HCT116 (cell line): ENCODE measurements around the gene RFX2. TPM values are rescaled to one million over a fixed set of nuclear protein-coding genes. Genes with fewer than 3 reads are reported as not detected.

Source experiments
- ATAC-seq: fragments of 200-7000 bp; cut with Tn5 transposase; 2 replicates; pipeline ENCODE4 v1.9.1; 2020; ENCODE audit warnings: mild to moderate bottlenecking, moderate library complexity
- BruUV-seq: library from RNA; stranded (reverse); fragments of 400-500 nt; replicated peaks from 2 replicates; lab custom pipeline; 2021; lab: Mats Ljungman, UMichigan
- CTCF ChIA-PET: fragments of 300-600 bp; sonication (Branson Sonifier 250); formaldehyde crosslinking; loops from one replicate; lab custom pipeline; 2021; ENCODE audit warnings: antibody characterized with exemption; lab: Charles Lee
- POLR2A ChIA-PET: fragments of 300-600, 350-600 bp; sonication (Branson Sonifier 250); formaldehyde crosslinking; loops from one replicate; lab custom pipeline; 2021; ENCODE audit warnings: antibody characterized with exemption; lab: Charles Lee
- RAD21 ChIA-PET, 2 experiments: fragments of 300-600 bp; sonication (Branson Sonifier 250); formaldehyde crosslinking; loops; one replicate each; lab custom pipeline; 2023; ENCODE audit warnings: low total read pairs in 2 of 2; ENCODE audit not compliant: uncharacterized antibody in 2 of 2, unreplicated experiment in 2 of 2, low non-redundant PET in 1 of 2; lab: Charles Lee
- DNase-seq: peaks from one replicate; pipeline ENCODE4 v3.0.0-alpha.2; 2010; ENCODE audit warnings: low read depth, low spot score
- H2AFZ ChIP-seq: fragments of 200-600 bp; shearing (Covaris generic), sonication (generic); 2 replicates; pipeline ENCODE4 v1.6.1; 2017; ENCODE audit warnings: low read depth, mixed run types, mixed read lengths, antibody characterized with exemption, low read length; ENCODE audit not compliant: poor library complexity, severe bottlenecking
- H3K27ac ChIP-seq: 2 replicates; pipeline ENCODE4 v1.5.1; 2012; ENCODE audit warnings: low read depth, low read length
- H3K27me3 ChIP-seq: fragments of 200-600 bp; sonication (generic); 2 replicates; pipeline ENCODE4 v1.6.1; 2016; ENCODE audit warnings: mixed run types, low read length, mixed read lengths; ENCODE audit not compliant: insufficient read depth
- H3K36me3 ChIP-seq, 2 experiments: fragments of 200-500 bp in 1 of 2; fragments of 200-600 bp in 1 of 2; sonication (Bioruptor generic) in 1 of 2; sonication (generic) in 1 of 2; 2 replicates each; pipeline versions ENCODE4 v1.5.1 to v1.6.1; 2014 to 2016; ENCODE audit warnings: low read length in 2 of 2, inconsistent platforms in 1 of 2, mixed read lengths in 1 of 2, mixed run types in 1 of 2; ENCODE audit not compliant: insufficient read depth in 2 of 2, control insufficient read depth in 1 of 2
- H3K4me1 ChIP-seq, 2 experiments: fragments of 200-600 bp in 1 of 2; sonication (generic) in 1 of 2; 2 replicates each; pipeline versions ENCODE4 v1.5.1 to v1.6.1; 2012 to 2017; ENCODE audit warnings: low read length in 2 of 2, inconsistent platforms in 1 of 2, mild to moderate bottlenecking in 1 of 2, mixed read lengths in 1 of 2, mixed run types in 1 of 2, moderate library complexity in 1 of 2; ENCODE audit not compliant: insufficient read depth in 2 of 2, control insufficient read depth in 1 of 2
- H3K4me2 ChIP-seq: fragments of 200-600 bp; sonication (generic); 2 replicates; pipeline ENCODE4 v1.6.1; 2017; ENCODE audit warnings: mixed run types, low read length, mixed read lengths
- H3K4me3 ChIP-seq, 2 experiments: fragments of 200-600 bp in 1 of 2; sonication (generic) in 1 of 2; replicated peaks in 1 of 2; 2 replicates each; pipeline ENCODE4 v1.5.1; 2011 to 2016; ENCODE audit warnings: low read length in 2 of 2, control low read depth in 1 of 2, low read depth in 1 of 2, mild to moderate bottlenecking in 1 of 2, mixed read lengths in 1 of 2, mixed run types in 1 of 2
- H3K79me2 ChIP-seq: fragments of 200-600 bp; sonication (generic); 2 replicates; pipeline ENCODE4 v1.6.1; 2017; ENCODE audit warnings: mild to moderate bottlenecking, mixed run types, low read length, moderate library complexity, mixed read lengths; ENCODE audit not compliant: insufficient read depth
- H3K9ac ChIP-seq: fragments of 200-600 bp; sonication (generic); 2 replicates; pipeline ENCODE4 v1.6.1; 2016; ENCODE audit warnings: low read length, mixed read lengths
- H3K9me2 ChIP-seq: fragments of 200-600 bp; sonication (generic), shearing (Covaris generic); 2 replicates; pipeline ENCODE4 v1.6.1; 2017; ENCODE audit warnings: mixed run types, mild to moderate bottlenecking, moderate library complexity; ENCODE audit not compliant: insufficient read depth
- H3K9me3 ChIP-seq, 2 experiments: fragments of 200-500 bp in 1 of 2; fragments of 200-600 bp in 1 of 2; sonication (Bioruptor generic) in 1 of 2; sonication (generic) in 1 of 2; 2 replicates each; pipeline ENCODE4 v1.6.1; 2014 to 2017; ENCODE audit warnings: low read length in 2 of 2, mixed read lengths in 2 of 2, inconsistent platforms in 1 of 2, low read depth in 1 of 2, mild to moderate bottlenecking in 1 of 2, mixed run types in 1 of 2, moderate library complexity in 1 of 2; ENCODE audit not compliant: control insufficient read depth in 1 of 2, insufficient read depth in 1 of 2
- H4K20me1 ChIP-seq: fragments of 200-600 bp; sonication (generic), shearing (Covaris generic); 2 replicates; pipeline ENCODE4 v1.6.1; 2017; ENCODE audit warnings: mixed run types, mild to moderate bottlenecking, moderate library complexity; ENCODE audit not compliant: insufficient read depth
- CBX3 ChIP-seq: IDR thresholded peaks from 2 replicates; pipeline ENCODE4 v1.6.1; 2012; ENCODE audit warnings: low read depth
- CEBPB ChIP-seq: IDR thresholded peaks from 2 replicates; pipeline ENCODE4 v1.6.1; 2012; ENCODE audit warnings: low read depth
- CTCF ChIP-seq, 3 experiments: fragments of 200-600 bp in 1 of 3; sonication (generic) in 1 of 3; IDR thresholded peaks in 2 of 3; conservative IDR thresholded peaks in 1 of 3; 2 replicates each; pipeline ENCODE4 v1.5.1; 2012 to 2017; ENCODE audit warnings: low read depth in 2 of 3, low read length in 2 of 3, antibody characterized with exemption in 1 of 3, borderline replicate concordance in 1 of 3, control low read depth in 1 of 3, mild to moderate bottlenecking in 1 of 3, mixed read lengths in 1 of 3, mixed run types in 1 of 3, moderate library complexity in 1 of 3; ENCODE audit not compliant: insufficient read depth in 1 of 3
- EGR1 ChIP-seq: IDR thresholded peaks from 2 replicates; pipeline ENCODE4 v1.6.1; 2012; ENCODE audit warnings: low read depth
- EZH2 ChIP-seq: fragments of 200-600 bp; sonication (generic); IDR thresholded peaks from 2 replicates; pipeline ENCODE4 v1.6.1; 2017; ENCODE audit warnings: antibody characterized with exemption, mixed run types
- EZH2phosphoT487 ChIP-seq: fragments of 200-600 bp; IDR thresholded peaks from 2 replicates; pipeline ENCODE4 v1.6.1; 2018; ENCODE audit warnings: antibody characterized with exemption, borderline replicate concordance
- FOSL1 ChIP-seq: IDR thresholded peaks from 2 replicates; pipeline ENCODE4 v1.6.1; 2012; ENCODE audit warnings: low read depth
- JUND ChIP-seq: IDR thresholded peaks from 2 replicates; pipeline ENCODE4 v1.6.1; 2012
- RAD21 ChIP-seq: IDR thresholded peaks from 2 replicates; pipeline ENCODE4 v1.6.1; 2012; ENCODE audit warnings: low read depth, mild to moderate bottlenecking
- SIN3A ChIP-seq: IDR thresholded peaks from 2 replicates; pipeline ENCODE4 v1.6.1; 2012; ENCODE audit warnings: low read depth
- SP1 ChIP-seq: IDR thresholded peaks from 2 replicates; pipeline ENCODE4 v1.6.1; 2012; ENCODE audit warnings: low read depth
- SRF ChIP-seq: IDR thresholded peaks from 2 replicates; pipeline ENCODE4 v1.6.1; 2012; ENCODE audit warnings: low read depth
- TCF7L2 ChIP-seq: IDR thresholded peaks from 2 replicates; pipeline ENCODE4 v1.7.0; 2011; ENCODE audit warnings: borderline replicate concordance, inconsistent platforms; ENCODE audit not compliant: insufficient read depth, insufficient read length; ENCODE audit errors: extremely low read depth
- YY1 ChIP-seq: IDR thresholded peaks from 2 replicates; pipeline ENCODE4 v1.6.1; 2011; ENCODE audit warnings: low read length, low read depth, moderate library complexity, mild to moderate bottlenecking; ENCODE audit not compliant: insufficient replicate concordance; ENCODE audit errors: extremely low read depth
- ZBTB33 ChIP-seq: IDR thresholded peaks from 2 replicates; pipeline ENCODE4 v1.6.1; 2011; ENCODE audit warnings: mild to moderate bottlenecking, low read length, moderate library complexity; ENCODE audit not compliant: insufficient replicate concordance; ENCODE audit errors: extremely low read depth
- ZFX ChIP-seq: fragments of 450-650 bp; IDR thresholded peaks from 2 replicates; pipeline ENCODE4 v1.6.1; 2017
- ZNF274 ChIP-seq: fragments of 200-500 bp; sonication (Bioruptor generic); IDR thresholded peaks from 2 replicates; pipeline ENCODE4 v1.6.1; 2014; ENCODE audit warnings: mild to moderate bottlenecking, low read depth, low read length, inconsistent platforms
- intact Hi-C: fragments of 100-400 bp; cut with micrococcal nuclease; formaldehyde crosslinking; loops from 2 replicates; pipeline ENCODE4 v1.10.0; 2022
- total RNA-seq: library from RNA; stranded (reverse); gene quantifications from one replicate; pipeline ENCODE4 v1.2.1, GENCODE V29; 2021; ENCODE audit not compliant: unreplicated experiment
- TF ChIP-seq, protein P1 (sequence below): IDR thresholded peaks from 2 replicates; pipeline ENCODE4 v1.6.1; 2012

Gene RFX2
- total RNA-seq, 1 experiment from 2014 or later, result 13.7 TPM

DNA sequence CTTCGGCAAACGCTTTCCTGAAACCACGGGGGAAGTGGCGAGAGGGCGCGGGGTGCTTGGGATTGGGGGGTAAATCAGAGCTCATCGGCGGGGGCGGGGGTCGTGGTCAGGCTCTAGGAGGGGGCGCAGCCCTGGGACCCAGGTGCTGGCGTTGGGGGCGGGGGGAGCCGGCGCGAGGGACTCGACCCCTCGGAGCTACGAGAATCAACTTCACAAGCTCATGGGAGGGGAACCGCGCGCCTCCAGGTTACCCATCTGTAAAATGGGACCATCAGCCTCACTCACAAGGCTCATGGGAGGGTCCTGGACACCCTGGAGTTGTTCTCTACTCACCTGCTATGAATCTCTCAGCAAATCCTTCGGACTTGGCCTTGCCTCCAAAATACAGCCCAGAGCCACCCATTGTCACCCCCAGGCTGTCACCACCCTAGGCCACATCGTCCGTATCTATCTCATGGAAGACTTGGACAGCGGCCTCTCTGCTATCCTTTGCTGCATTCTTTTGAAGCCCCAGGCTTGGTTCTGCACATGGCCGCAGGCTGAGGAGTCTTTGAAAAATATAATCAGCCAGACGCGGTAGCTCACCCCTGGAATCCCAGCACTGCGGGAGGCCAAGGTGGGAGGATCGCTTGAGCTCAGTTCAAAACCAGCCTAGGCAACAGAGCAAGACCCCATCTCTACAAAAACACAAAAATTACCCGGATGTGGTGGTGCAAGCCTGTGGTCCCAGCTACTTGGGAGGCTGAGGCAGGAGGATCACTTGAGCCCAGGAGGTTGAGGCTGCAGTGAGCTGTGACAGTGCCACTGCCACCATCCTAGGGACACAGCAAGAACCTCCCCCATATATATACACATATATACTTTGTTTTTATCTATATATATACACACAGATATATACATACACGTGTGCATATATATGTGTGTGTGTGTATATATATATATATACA lies 131.4 kb downstream of the RFX2 start (continued):
- TF ChIP-seq ZFX (no peak), SP1 (no peak)
- TF ChIP-seq, all 23 proteins: peak for 0

DNA sequence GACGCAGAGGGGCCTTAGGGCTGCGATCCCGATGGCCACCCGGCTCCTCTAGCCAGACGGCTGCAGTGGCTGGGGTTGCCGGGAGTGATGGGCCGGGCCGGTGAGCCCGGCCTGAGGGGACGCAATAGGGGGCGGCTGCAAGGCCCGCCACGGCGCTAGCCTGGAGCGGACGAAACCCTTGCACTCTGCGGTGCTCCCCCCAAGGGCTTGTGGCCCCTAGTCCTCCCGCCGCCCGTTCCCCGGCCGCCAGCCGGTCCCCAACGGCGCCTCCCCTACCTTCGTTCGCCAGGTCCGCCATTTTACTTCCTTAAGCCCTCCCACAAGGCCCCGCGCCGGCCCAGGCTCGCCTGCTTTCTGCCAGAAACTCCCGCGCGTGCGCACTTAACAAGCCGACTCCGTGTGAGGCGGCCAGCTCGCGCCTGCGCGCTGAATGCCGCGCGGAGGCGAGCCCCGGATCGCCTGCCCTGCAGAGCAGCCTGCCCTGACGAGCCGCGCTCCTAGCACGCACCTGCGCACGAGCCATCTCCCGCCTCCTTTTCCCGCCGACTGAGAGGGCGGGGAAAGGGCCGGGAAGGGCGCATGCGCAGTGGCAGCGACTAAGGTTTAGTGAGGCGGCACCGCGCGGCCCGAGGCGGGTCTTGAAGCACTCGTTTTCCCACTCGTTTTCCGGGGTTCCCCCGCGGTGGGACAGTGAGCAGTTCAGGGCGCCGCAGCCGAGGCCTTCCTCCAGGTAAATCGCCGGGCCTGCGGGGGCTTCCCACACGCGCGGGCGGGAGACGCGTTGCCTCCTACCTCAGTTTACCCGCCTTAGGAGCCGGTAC lies 132.3 kb downstream of the RFX2 start, which contains the start of gene RANBP3:
Gene RANBP3, minus strand, starts transcription at position 356 of the 821 bp plus-strand sequence. Its CDS starts 58 bp downstream, at position 298.
- Histone ChIP-seq H3K79me2 (peaks cover 68% of the 10 kb centered on the region), H3K36me3 (peaks cover 2 to 18% of the 10 kb centered on the region in 2 experiments; a peak in 3 of 4 replicates), H3K4me2 (peak within 1 kb of the TSS; percentile 92), H3K9me2 (no peaks in the 10 kb centered on the region), H3K9me3 (no peaks in the 10 kb centered on the region), H3K4me1 (peaks cover 7 to 22% of the 10 kb centered on the region in 2 experiments), H3K27me3 (no peaks in the 10 kb centered on the region), H3K4me3 (peak within 1 kb of the TSS; percentile 93 to 96), H3K27ac (peak within 1 kb of the TSS; percentile 76), H3K9ac (peak within 1 kb of the TSS; percentile 97), H4K20me1 (no peaks in the 10 kb centered on the region), H2AFZ (no peak within 1 kb of the TSS)
- BruUV-seq, result no TSS peak
- ATAC-seq (peak; percentile 95), DNase-seq (peak; percentile 97)
- POLR2A ChIA-PET, result interaction anchor here (0.6 to 0.9 kb wide), 2 partner anchors 10 kb away, joined by 3 read pairs; no protein-coding TSS in a partner anchor
- intact Hi-C loops, result no loop called here
- CTCF ChIA-PET, result interaction anchor here (0.8 to 4.3 kb wide), 5 partner anchors 10 to 174 kb away, joined by 3 to 20 read pairs (median 5); partner anchors contain the start of gene NDUFA11
- RAD21 ChIA-PET, result interaction anchor here in 1 of 2 experiments (1.5 kb wide), 1 partner anchor 174 kb away, joined by 3 read pairs; no protein-coding TSS in a partner anchor
- TF ChIP-seq TCF7L2 (no peak), SP1 (no peak), SIN3A (no peak; the same call in 1 of the 2 replicates), CEBPB (no peak), RAD21 (no peak), ZFX (peak; percentile 98), CTCF (IDR thresholded peaks at IDR 0.05 in 2 of 3, conservative IDR thresholded peaks at IDR 0.05 in 1 of 3; ENCODE audit: borderline replicate concordance in 1 of 3, insufficient read depth in 1 of 3, low read depth in 2 of 3, low read length in 2 of 3) (no peak), ZNF274 (no peak), EZH2 (no peak), FOSL1 (no peak), ZBTB33 (peak; percentile 41), SRF (no peak), YY1 (peak; percentile 96), CBX3 (no peak), EZH2phosphoT487 (no peak), EGR1 (no peak; the same call in 1 of the 2 replicates), JUND (no peak)
- TF ChIP-seq, protein P1, sequence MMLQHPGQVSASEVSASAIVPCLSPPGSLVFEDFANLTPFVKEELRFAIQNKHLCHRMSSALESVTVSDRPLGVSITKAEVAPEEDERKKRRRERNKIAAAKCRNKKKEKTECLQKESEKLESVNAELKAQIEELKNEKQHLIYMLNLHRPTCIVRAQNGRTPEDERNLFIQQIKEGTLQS, result no peak
